Sigmoid colon (tissue), 4 donors: Measurements from ENCODE around the gene MAPK13.
"Not testable (repeated sequence)": the region's sequence is repeated elsewhere in the genome, so short reads cannot be mapped to it uniquely, and the experiment has no call there.

Experiments
- CTCF ChIP-seq, 4 experiments: fragments of 450-650 bp in 3 of 4; fragments of 200-600 bp in 1 of 4; IDR thresholded peaks; one replicate each; pipeline ENCODE4 v1.5.1; 2016 to 2019; ENCODE audit warnings: antibody characterized with exemption in 4 of 4, mild to moderate bottlenecking in 3 of 4, moderate library complexity in 2 of 4
- EP300 ChIP-seq, 4 donors: sonication (generic); formaldehyde crosslinking; IDR thresholded peaks; one replicate each; pipeline ENCODE4 v1.6.1; 2017; ENCODE audit warnings: antibody characterized with exemption in 4 of 4
- POLR2A ChIP-seq, 2 donors: fragments of 450-650 bp; IDR thresholded peaks; one replicate each; pipeline ENCODE4 v1.6.1; 2016; ENCODE audit warnings: antibody characterized with exemption in 2 of 2, mild to moderate bottlenecking in 2 of 2, moderate library complexity in 2 of 2
- POLR2AphosphoS5 ChIP-seq, 4 donors: sonication (generic); formaldehyde crosslinking; IDR thresholded peaks; one replicate each; pipeline ENCODE4 v1.6.1; 2017; ENCODE audit warnings: antibody characterized with exemption in 4 of 4

GRCh38 chr6:36124346-36124745, 6.0 kb upstream of the MAPK13 start:
- not testable (repeated sequence) for TF ChIP-seq CTCF, POLR2A, POLR2AphosphoS5, EP300 (IDR thresholded peaks at IDR 0.05)
